HG03045 (cell line): ENCODE results near the gene KATNBL1.
"Not testable (repeated sequence)": the region's sequence is repeated elsewhere in the genome, so short reads cannot be mapped to it uniquely, and the experiment has no call there.

Experiments
- ATAC-seq: cut with Tn5 transposase; IDR thresholded peaks from one replicate; pipeline ENCODE4 v1.9.1; 2021; ENCODE audit warnings: mild to moderate bottlenecking, moderate library complexity; ENCODE audit not compliant: unreplicated experiment

The KATNBL1 gene

DNA sequence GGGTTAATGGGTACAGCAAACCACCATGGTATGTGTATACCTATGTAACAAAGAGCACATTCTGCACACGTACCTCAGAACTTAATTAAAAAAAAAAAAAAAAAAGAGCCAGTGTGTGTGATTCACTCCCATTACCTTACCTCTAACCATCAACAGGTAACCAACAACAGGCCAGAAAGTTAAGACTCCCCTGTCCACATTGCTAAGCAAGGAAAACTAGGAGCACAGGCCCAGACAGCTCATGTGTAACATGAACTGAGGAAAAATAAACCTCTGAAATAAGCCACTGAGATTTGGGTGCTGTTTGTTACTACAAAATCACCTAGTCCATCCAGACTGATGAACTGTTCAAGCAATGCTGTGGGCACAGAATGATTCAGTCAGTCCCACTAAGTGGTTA lies 6.0 kb downstream of the KATNBL1 start:
- ATAC-seq, result no peak

DNA sequence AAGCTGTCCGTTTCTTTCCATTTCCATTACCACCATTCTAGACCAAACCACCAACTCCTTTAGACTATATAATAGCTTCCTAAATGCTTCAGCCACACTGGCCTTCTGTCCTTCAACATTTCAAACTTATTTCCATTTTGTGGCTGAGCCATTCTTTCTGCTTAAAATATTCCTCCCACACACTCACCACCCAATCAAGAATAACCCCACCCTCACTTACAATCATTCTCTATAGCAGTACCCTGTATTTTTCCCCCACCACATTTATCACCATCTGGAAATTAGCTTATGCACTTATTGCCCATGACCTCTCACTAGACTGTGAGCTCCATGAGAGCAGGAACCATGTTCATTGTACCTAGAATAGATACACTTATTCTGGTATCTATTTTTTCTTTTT lies 6.6 kb downstream of the KATNBL1 start:
- no peak for ATAC-seq

DNA sequence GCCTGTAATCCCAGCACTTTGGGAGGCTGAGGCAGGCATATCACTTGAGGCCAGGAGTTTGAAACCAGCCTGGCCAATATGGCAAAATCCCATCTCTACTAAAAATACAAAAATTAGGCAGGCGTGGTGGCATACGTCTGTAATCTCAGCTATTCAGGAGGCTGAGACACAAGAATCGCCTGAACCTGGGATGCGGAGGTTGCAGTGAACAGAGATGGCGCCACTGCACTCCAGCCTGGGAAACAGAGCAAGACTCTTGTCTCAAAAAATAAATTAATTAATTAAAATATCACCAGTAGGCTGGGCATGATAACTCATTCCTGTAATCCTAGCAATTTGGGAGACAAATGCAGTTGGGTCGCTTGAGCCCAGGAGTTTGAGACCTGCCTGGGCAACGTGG lies 16.6 kb downstream of the KATNBL1 start:
- not testable (repeated sequence) for ATAC-seq

DNA sequence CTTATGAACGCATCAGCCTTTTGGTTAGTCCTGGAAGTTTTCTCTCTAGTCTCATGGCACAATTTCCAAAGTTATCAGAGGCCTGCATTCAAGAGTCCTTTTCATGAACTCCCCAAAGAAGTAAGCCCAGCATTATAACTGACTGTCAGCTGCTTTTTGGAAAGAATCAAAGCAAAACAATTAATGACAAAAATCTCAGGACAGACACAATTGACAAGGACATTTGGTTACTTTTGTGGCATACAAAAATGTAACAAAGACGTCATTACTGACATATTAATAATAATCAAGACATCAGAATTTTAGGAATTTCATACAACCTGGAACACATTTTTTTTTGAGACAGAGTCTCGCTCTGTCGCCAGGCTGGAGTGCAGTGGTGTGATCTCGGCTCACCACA lies 21.2 kb downstream of the KATNBL1 start:
- no peak for ATAC-seq

DNA sequence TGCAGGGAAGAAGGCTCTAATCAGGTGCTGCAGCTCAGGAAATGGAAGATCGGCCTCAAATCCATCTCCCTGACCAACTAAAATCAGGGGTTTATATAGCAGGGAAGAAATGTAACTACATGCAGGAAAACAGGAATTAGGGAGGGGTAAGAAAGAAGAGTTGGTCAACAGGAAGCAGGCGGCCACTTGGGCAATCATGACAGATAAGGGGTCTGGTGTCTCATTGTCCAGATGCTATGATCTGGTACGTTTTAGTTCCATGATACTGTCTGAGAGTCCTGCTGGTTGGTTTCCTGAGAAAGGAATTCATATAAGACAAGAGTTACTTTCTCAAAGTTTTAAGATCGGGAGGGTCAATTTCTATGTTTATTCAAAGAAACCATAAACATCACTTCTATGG lies 24.2 kb downstream of the KATNBL1 start:
- no peak for ATAC-seq

DNA sequence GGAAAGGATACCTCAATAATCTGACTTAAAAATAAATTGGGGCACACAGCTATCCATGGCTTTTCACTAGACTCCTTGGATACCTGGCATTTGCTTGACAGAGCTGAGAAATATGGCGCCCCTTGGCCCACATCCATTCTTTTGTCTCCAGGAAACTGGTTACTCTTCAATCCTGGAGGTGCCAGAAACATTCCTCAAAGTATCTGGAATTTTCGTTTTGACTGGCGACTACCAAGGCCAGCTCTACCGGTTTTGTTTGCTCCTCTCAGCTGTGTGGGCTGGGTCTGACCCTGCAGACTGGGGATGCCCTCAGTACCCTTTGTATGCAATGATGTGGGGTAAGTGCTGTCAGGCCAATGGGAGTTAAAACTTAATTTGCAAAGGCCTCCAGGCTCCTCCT lies 27.0 kb downstream of the KATNBL1 start:
- no peak for ATAC-seq

DNA sequence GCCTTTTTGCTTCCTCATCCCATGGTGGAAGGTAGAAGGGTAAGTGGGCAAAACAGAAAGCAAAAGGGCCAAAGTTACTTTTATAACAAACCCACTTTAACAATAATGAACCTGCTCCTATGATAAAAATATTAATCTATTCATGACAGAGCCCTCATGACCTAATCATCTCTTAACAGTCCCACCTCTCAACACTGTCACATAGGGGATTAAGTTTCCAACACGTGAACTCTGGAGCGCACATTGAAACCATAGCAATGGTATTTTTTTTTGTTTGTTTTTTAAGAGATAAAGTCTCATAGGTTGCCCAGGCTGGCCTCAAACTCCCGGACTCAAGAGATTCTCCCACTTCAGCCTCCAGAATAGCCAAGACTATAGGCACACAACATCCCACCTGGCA lies 30.7 kb downstream of the KATNBL1 start:
- no peak for ATAC-seq

DNA sequence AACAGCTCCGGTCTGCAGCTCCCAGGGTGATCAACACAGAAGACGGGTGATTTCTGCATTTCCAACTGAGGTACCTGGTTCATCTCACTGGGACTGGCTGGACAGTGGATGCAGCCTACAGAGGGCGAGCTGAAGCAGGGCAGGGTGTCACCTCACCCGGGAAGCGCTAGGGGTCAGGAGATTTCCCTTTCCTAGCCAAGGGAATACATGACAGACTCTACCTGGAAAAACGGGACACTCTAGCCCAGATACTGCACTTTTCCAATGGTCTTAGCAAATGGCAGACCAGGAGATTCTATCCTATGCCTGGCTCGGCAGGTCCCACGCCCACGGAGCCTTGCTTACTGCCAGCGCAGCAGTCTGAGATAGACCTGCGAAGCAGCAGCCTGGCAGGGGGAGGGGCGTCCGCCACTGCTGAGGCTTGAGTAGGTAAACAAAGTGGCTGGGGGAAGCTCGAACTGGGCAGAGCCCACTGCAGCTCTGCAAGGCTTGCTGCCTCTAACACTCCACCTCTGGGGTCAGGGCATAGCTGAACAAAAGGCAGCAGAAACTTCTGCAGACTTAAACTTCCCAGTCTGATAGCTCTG lies 43.8 kb downstream of the KATNBL1 start:
- not testable (repeated sequence) for ATAC-seq

DNA sequence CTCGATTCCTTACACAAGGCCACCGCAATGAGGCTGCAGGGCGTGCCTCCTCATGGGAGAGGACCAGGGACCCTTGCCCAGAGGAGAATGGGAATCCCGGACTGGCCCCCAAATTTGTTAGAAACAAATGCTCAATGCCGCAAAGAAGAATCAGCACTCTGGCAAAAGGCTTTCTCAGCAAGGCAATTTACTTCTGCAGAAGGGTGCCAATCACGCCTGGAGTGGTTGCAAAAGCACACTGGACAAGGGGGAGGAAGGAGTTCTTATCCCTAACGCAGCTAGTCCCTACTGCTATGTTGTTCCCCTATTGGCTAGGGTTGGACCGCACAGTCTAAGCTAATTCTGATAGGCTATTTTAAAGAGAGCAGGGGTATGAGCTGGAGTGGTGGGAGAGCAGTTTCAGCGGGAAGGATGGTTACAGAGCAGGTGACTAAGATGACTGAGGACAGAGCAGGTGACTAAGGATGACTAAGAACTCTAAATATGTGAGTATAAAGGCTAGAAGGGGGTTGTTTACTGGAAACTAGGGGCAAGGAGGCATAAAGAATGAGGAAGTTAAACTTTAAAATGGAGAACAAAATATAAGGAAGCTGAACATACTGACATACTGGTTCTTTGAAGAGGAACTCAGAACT lies 48.5 kb downstream of the KATNBL1 start:
- no peak for ATAC-seq

DNA sequence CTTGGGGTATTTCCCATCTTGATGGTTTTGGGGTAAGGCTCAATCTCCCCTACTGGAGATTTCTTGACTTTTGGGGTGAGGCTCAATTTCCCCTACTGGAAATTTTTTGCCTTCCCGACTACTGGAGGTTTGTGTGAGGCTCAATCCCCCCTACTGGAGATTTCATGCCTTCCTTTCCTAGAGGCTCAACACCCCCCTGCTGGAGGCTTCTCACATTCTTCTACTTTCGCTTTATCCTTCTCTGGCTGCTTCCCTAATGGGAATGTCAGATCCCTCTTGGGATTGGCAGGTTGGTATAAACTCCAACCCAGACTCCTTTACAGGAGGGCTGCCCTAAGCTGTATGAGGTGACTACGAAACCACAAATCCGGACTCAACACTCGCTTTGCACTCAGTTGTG lies 49.2 kb downstream of the KATNBL1 start:
- no peak for ATAC-seq

DNA sequence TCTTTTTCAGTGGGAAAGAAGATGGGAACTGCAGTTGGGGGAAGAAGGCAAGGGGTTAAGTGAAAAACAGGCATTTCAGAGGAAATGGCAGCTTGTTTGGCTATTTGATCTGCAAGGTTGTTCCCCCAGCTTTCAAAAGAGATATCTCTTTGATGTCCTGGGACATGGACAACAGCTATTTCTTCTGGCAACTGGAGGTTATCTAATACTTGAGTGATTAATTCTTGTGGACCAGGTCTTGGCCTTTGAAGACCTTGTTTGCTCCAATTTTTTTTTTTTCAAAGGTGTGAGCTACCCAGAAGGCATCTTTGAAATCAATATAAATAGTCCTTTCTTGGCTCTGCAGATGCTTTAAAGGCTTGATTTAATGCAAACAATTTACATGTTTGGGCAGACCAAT lies 51.5 kb downstream of the KATNBL1 start:
- no peak for ATAC-seq

DNA sequence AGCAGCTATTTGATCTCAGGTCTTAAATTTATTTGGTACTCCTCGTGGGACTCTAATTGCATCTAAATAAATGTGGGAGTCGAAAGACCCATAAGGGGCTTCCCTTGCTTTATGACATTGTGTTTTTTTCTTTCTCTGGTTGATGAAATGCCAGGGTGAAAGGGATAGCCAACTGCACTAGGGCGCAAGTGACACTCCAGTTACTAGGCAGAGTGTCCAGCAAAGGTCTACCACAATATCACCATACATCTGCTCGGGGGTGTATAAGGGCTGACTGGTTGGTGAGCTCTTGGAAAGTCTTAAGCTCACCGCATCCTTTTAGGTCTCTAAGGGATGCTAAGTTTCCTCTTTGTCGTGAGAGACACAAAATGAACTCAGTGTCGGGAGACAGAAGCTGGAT lies 54.0 kb downstream of the KATNBL1 start:
- no peak for ATAC-seq

DNA sequence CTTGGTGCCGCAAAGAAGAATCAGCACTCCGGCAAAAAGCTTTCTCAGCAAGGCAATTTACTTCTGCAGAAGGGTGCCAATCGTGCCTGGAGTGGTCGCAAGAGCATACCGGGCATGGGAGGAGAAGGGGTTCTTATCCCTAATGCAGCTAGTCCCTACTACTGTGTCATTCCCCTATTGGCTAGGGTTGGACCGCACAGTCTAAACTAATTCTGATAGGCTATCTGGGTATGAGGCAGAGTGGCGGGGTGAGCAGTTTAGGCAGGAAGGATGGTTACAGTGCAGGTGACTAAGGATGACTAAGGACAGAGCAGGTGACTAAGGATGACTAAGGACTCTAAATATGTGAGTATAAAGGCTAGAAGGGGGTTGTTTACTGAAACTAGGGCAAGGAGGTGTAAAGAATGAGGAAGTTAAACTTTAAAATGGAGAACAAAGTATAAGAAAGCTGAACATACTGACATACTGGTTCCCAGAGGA lies 55.1 kb downstream of the KATNBL1 start:
- ATAC-seq, result no peak

DNA sequence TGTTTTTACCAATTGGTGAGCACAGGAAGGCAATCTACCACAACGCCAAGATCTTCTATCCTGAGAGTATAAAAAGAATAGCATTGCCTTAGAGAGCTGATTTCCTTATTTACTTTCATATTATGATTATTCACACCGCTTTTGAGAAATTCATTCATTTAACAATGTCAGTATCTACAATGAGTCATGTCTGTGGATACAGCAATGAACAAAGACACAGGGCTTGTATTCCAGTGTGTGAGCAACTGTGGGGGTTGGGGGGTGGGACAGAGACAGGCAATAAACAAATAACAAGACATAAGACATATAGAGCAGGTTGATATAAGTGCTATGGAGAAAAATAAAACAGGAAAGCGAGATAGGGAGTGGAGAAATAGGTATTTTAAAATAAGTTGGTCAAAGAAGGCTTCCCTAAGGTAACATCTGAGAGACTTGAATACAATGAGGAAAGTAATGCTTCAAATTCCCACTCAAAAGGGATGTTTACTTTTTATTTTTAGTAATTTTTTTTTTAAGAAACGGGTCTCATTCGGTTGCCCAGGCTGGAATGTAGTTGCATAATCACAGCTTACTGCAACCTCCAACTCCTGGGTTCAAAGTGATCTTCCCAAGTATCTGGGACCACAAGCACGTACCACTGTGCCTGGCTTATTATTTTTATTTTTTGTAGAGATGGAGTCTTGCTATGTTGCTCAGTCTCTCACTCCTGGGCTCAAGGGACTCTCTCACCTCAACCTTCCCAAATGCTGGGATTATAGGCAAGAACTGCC lies 62.3 kb downstream of the KATNBL1 start:
- ATAC-seq, result no peak

DNA sequence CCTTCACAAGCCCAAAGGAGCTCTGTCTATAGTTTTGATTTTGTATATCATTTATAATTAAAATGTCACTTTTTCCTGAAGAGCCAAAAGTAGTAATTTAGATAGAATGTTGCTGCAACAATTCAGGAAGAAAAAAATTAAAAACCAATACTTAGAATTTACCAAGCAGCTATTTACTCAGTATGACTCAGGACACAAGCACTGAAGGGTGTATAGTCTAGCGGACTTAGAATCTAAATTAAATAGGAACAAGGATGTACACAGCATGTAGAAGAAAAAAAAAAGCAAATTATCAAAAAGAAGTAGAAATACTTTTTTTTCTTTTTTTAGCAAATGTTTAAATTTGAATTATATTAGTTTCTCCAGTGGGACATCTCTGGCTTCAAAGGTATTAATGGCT lies 76.4 kb downstream of the KATNBL1 start:
- ATAC-seq, result no peak

DNA sequence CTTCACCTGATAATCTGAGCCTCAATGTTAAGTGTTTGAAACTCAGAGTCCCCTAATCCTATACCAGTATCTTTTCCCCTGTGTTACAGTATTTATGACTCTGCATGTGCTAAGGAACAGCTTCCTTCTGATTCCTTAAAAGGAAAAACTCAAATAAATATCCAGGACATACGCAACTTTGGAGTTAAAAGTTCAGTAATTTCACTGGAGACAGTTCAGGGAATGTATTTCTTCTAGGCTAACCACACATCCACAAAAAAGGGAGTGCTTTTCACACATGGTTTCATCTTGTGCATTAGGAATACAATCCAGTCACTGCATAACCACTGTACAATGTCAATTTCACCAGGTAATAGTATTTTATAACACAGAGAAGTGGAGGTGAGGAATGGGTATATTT lies 77.0 kb downstream of the KATNBL1 start:
- no peak for ATAC-seq

DNA sequence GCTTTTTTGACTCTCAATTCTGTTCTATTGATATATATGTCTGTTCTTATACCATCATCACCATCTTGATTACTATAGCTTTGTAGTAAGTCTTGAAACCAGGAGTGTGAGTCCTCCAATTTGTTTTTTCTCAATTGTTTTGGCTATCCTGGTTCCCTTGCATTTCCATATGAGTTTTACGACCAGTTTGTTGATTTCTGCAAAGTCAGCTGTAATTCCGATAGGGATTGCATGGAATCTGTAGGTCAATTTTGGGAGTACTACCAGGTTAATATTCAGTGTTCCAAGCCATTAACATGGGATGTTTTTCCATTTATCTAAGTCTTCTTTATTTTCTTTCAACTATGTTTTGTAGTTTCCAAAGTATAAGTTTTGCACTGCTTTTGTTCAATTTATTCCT lies 81.0 kb downstream of the KATNBL1 start:
- no peak for ATAC-seq

DNA sequence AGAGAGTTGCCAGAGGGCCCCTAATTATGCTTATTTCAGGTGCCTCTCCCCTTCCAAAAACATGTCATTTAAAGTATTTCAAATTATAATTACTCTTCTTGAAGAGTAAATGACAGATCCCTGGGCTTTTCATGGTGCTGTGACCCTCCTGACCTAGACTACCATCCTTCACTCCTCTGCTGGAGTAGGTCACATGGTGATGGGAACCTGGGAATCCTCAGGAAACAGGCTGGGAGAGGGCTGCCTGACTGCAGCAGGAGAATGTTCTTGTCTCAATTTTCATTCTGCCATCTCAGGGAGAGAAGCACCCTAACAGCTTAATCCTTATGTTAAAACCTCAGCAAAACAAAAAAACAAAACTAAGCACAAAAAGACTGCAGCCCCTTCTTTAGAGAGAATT lies 83.4 kb downstream of the KATNBL1 start:
- no peak for ATAC-seq

DNA sequence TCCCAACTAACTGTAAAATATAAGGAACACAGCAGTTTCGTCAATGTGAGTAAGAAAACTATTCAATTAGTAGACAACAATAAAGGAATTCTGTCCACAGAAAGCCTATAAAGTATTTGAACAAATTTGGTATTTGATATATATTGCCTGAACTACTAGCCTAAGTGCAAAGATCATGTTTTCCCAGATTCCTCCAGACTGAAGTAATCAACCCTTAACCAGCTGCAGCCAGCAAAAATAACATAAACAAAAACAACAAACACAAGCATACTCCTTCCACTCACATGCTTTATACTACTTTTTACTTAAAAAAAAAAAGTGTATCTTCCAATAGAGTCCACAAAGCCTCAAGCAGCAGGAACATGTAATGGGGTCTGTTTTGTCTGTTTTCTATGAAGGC lies 84.0 kb downstream of the KATNBL1 start:
- no peak for ATAC-seq

DNA sequence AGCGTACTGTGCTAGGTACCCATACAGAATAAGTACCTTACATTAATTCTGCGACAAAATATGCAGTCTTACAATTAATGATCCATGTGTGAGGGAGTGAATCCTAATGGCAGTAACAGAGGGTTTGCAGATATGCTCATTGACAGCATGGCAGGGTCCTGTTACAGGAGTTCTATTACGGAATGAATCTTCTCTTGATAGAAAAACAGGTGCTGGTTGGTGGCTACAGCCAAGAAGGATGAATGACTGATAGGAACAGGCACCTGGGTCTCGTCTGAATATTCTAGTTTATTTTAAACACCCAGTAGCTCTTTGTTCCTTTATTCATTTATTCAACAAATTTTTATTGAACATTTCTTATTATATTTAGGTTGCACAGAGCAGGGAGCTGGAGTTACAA lies 85.2 kb downstream of the KATNBL1 start:
- no peak for ATAC-seq

DNA sequence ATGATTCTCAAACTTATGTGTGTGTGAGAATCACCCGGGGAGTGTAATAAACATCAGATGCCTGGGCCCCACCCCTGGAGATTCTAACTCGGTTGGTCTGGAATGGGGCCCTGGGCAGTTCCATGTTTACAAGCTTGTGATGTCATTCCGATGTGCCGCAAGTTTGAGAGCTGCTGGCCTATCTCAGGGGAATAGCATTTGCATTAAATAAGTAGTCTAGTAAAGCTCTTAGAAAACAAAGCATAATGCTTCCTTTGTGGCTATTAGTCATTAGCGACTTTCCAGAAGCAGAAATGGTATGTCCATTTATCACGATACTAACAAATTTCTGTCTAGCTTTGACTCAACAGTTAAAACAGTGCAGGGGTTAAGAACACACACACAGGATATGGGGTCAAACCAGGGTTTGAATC lies 87.1 kb downstream of the KATNBL1 start:
- ATAC-seq, result no peak

DNA sequence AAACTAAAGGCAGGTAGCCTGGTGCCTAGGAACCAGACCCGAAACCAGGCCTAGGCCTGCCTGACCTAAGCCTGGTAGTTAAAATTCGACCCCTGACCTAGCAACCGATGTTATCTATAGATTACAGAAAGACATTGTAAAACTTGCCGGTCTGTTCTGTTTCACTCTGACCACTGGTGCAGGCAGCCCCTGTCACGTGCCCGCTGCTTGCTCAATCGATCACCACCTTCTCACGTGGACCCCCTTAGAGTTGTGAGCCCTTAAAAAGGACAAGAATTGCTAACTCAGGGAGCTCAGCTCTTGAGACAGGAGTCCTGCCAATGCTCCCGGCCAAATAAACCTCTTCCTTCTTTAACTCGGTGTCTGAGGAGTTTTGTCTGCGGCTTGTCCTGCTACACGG lies 88.1 kb downstream of the KATNBL1 start:
- ATAC-seq, result not testable (repeated sequence)
